GM12878 (cell line): ENCODE measurements around the gene P4HA3.

Source experiments
- CREB1 ChIP-seq: IDR thresholded peaks from 2 replicates; pipeline ENCODE4 v1.6.1; 2012; ENCODE audit warnings: low read depth, mild to moderate bottlenecking, inconsistent platforms
- CTCF ChIP-seq, 3 experiments: IDR thresholded peaks in 2 of 3; conservative IDR thresholded peaks in 1 of 3; 2 replicates each; pipeline ENCODE4 v1.5.1; 2011; ENCODE audit warnings: low read depth in 3 of 3, low read length in 3 of 3, mild to moderate bottlenecking in 3 of 3, control low read depth in 2 of 3, moderate library complexity in 2 of 3, inconsistent platforms in 1 of 3, mixed read lengths in 1 of 3; ENCODE audit not compliant: control insufficient read depth in 2 of 3, insufficient read depth in 1 of 3; ENCODE audit errors: extremely low read depth in 1 of 3
- EZH2 ChIP-seq: IDR thresholded peaks from 2 replicates; pipeline ENCODE4 v1.6.1; 2012; ENCODE audit warnings: low read depth, mild to moderate bottlenecking, control low read depth, inconsistent platforms, low read length, borderline replicate concordance; ENCODE audit not compliant: control insufficient read depth
- JUNB ChIP-seq: IDR thresholded peaks from 2 replicates; pipeline ENCODE4 v1.6.1; 2016; ENCODE audit warnings: antibody characterized with exemption, mild to moderate bottlenecking
- NRF1 ChIP-seq: conservative IDR thresholded peaks from 2 replicates; pipeline ENCODE4 v1.6.1; 2011; ENCODE audit warnings: mild to moderate bottlenecking, low read depth, low read length, improper control_type of control experiment
- POLR2AphosphoS5 ChIP-seq: IDR thresholded peaks from 2 replicates; pipeline ENCODE4 v1.6.1; 2011; ENCODE audit warnings: mild to moderate bottlenecking, low read length, inconsistent platforms
- SMC3 ChIP-seq: IDR thresholded peaks from 2 replicates; pipeline ENCODE4 v1.6.1; 2011; ENCODE audit warnings: low read length, improper control_type of control experiment, borderline replicate concordance
- SP1 ChIP-seq: IDR thresholded peaks from one replicate; pipeline ENCODE4 v1.6.1; 2011; ENCODE audit warnings: low read depth, low read length
- TCF3 ChIP-seq: IDR thresholded peaks from 2 replicates; pipeline ENCODE4 v1.6.1; 2012; ENCODE audit warnings: low read depth, mild to moderate bottlenecking, low read length, borderline replicate concordance; ENCODE audit not compliant: insufficient read depth
- YY1 ChIP-seq: IDR thresholded peaks from 2 replicates; pipeline ENCODE4 v1.6.1; 2011; ENCODE audit warnings: low read depth, mild to moderate bottlenecking, low read length
- ZBTB33 ChIP-seq: fragments of 450-650 bp; IDR thresholded peaks from 2 replicates; pipeline ENCODE4 v1.6.1; 2017; ENCODE audit warnings: mild to moderate bottlenecking

DNA sequence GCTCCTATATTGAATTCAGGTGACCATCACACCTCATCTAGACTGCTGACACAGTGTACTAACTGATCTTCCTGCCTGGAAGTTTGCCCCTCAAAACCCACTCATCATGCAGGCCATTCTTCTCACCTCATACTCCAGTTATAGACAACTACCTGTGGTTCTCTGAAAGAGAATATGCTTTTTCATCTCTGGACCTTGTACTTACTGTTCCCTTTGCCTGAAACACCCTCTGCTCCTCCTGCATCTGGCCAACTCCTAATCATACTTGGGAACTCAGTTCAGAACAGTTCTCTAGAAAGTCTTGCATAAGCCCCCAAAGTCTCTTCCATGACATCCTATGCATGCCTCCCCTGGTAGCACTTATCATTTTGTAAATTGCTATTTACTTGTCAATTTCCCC is 28.2 kb upstream of the P4HA3 start:
- no peak for TF ChIP-seq ZBTB33
- TF ChIP-seq SP1, result no peak
- no peak for TF ChIP-seq TCF3
- no peak for TF ChIP-seq YY1
- no peak for TF ChIP-seq CREB1
- no peak for TF ChIP-seq POLR2AphosphoS5
- TF ChIP-seq SMC3, result no peak
- TF ChIP-seq JUNB, result no peak
- TF ChIP-seq NRF1, result no peak
- no peak for TF ChIP-seq EZH2
- no peak for TF ChIP-seq CTCF (IDR thresholded peaks at IDR 0.05 in 2 of 3, conservative IDR thresholded peaks at IDR 0.05 in 1 of 3; ENCODE audit: control insufficient read depth in 2 of 3, extremely low read depth in 1 of 3, insufficient read depth in 1 of 3, low read depth in 3 of 3, low read length in 3 of 3)
